GM23338 (cell line): Measurements from ENCODE around the gene CDH4. TPM values are rescaled to one million over a fixed set of nuclear protein-coding genes. Genes with fewer than 3 reads are reported as not detected.

Source experiments
- ATAC-seq: fragments of 200-7000 bp; cut with Tn5 transposase; 3 replicates; pipeline ENCODE4 v1.9.1; 2020
- DNase-seq: peaks from one replicate; pipeline ENCODE4 v3.0.0-alpha.2; 2015; ENCODE audit warnings: low spot score
- H2AFZ ChIP-seq: fragments of 200-600 bp; sonication (generic); 2 replicates; pipeline ENCODE4 v1.8.0; 2016; ENCODE audit warnings: antibody characterized with exemption, mild to moderate bottlenecking, moderate library complexity
- H3F3A ChIP-seq: fragments of 200-600 bp; sonication (generic); replicated peaks from 2 replicates; pipeline ENCODE4 v1.8.0; 2017; ENCODE audit warnings: antibody characterized with exemption, mixed run types, low read depth
- H3K27ac ChIP-seq: fragments of 200-600 bp; sonication (generic); 2 replicates; pipeline ENCODE4 v1.6.1; 2016; ENCODE audit warnings: low read depth
- H3K27me3 ChIP-seq: fragments of 200-600 bp; sonication (generic); 2 replicates; pipeline ENCODE4 v1.8.0; 2016; ENCODE audit warnings: mild to moderate bottlenecking, mixed run types, moderate library complexity; ENCODE audit not compliant: insufficient read depth
- H3K36me3 ChIP-seq: fragments of 200-600 bp; sonication (generic); 2 replicates; pipeline ENCODE4 v1.8.0; 2016; ENCODE audit warnings: mild to moderate bottlenecking; ENCODE audit not compliant: insufficient read depth
- H3K4me1 ChIP-seq: fragments of 200-600 bp; sonication (generic); 2 replicates; pipeline ENCODE4 v1.8.0; 2016; ENCODE audit warnings: mild to moderate bottlenecking, moderate library complexity; ENCODE audit not compliant: insufficient read depth
- H3K4me2 ChIP-seq: fragments of 200-600 bp; sonication (generic); 2 replicates; pipeline ENCODE4 v1.7.1; 2017; ENCODE audit warnings: mixed run types
- H3K4me3 ChIP-seq: fragments of 200-600 bp; sonication (generic); 2 replicates; pipeline ENCODE4 v1.6.1; 2016; ENCODE audit warnings: mixed run types
- H3K79me2 ChIP-seq: fragments of 200-600 bp; sonication (generic); replicated peaks from 2 replicates; pipeline ENCODE4 v1.8.0; 2017; ENCODE audit warnings: mild to moderate bottlenecking; ENCODE audit not compliant: insufficient read depth
- H3K9me2 ChIP-seq: fragments of 200-600 bp; sonication (generic); 2 replicates; pipeline ENCODE4 v1.8.0; 2017; ENCODE audit not compliant: insufficient read depth
- H4K20me1 ChIP-seq: fragments of 200-600 bp; sonication (generic); replicated peaks from 2 replicates; pipeline ENCODE4 v1.8.0; 2017; ENCODE audit warnings: mild to moderate bottlenecking; ENCODE audit not compliant: insufficient read depth
- H3K27ac Mint-ChIP-seq: 2 replicates; pipeline ENCODE4 v1.8.0; 2020; ENCODE audit warnings: inconsistent platforms, mild to moderate bottlenecking, moderate library complexity, mixed read lengths
- H3K27me3 Mint-ChIP-seq: 3 replicates; pipeline ENCODE4 v1.8.0; 2022; ENCODE audit warnings: low read depth, mild to moderate bottlenecking, moderate library complexity, mixed read lengths, inconsistent platforms; ENCODE audit not compliant: insufficient read depth, poor library complexity
- H3K36me3 Mint-ChIP-seq: 3 replicates; pipeline ENCODE4 v1.8.0; 2021; ENCODE audit warnings: low read depth, mild to moderate bottlenecking, inconsistent platforms, moderate library complexity, mixed read lengths
- H3K4me1 Mint-ChIP-seq: 3 replicates; pipeline ENCODE4 v1.8.0; 2020; ENCODE audit warnings: mild to moderate bottlenecking, inconsistent platforms, mixed read lengths
- H3K4me3 Mint-ChIP-seq: 3 replicates; pipeline ENCODE4 v1.8.0; 2021; ENCODE audit warnings: moderate library complexity, mild to moderate bottlenecking, inconsistent platforms, mixed read lengths
- H3K9me3 Mint-ChIP-seq: 3 replicates; pipeline ENCODE4 v1.8.0; 2020; ENCODE audit warnings: moderate library complexity, mild to moderate bottlenecking, inconsistent platforms, mixed read lengths
- CTCF ChIP-seq, 2 experiments: fragments of 200-600 bp in 1 of 2; sonication (generic) in 1 of 2; conservative IDR thresholded peaks; 2 replicates each; pipeline versions ENCODE4 v1.5.1 to v1.6.1; 2016 to 2017; ENCODE audit warnings: antibody characterized with exemption in 2 of 2, low read depth in 2 of 2, mild to moderate bottlenecking in 2 of 2, moderate library complexity in 1 of 2
- EZH2 ChIP-seq: fragments of 200-600 bp; sonication (generic); IDR thresholded peaks from one replicate; pipeline ENCODE4 v1.8.0; 2017; ENCODE audit warnings: antibody characterized with exemption, mild to moderate bottlenecking, low read depth; ENCODE audit not compliant: unreplicated experiment
- EZH2phosphoT487 ChIP-seq: fragments of 200-600 bp; sonication (generic); IDR thresholded peaks from one replicate; pipeline ENCODE4 v1.8.1; 2018; ENCODE audit warnings: antibody characterized with exemption; ENCODE audit not compliant: unreplicated experiment
- NANOG ChIP-seq: IDR thresholded peaks from 2 replicates; pipeline ENCODE4 v1.6.1; 2016; ENCODE audit warnings: antibody characterized with exemption, borderline replicate concordance
- POLR2AphosphoS5 ChIP-seq: IDR thresholded peaks from 2 replicates; pipeline ENCODE4 v1.6.1; 2016; ENCODE audit warnings: antibody characterized with exemption, low read depth
- REST ChIP-seq: IDR thresholded peaks from one replicate; pipeline ENCODE4 v1.6.1; 2018; ENCODE audit warnings: antibody characterized with exemption; ENCODE audit not compliant: unreplicated experiment
- STAT1 ChIP-seq: IDR thresholded peaks from one replicate; pipeline ENCODE4 v1.6.1; 2016; ENCODE audit warnings: antibody characterized with exemption; ENCODE audit not compliant: unreplicated experiment
- ZNF331 ChIP-seq: fragments of 250-450 bp; sonication (Bioruptor Pico); IDR thresholded peaks from 2 replicates; pipeline ENCODE4 v1.5.0; 2020; ENCODE audit warnings: low read depth, mild to moderate bottlenecking, moderate library complexity
- ZNF462 ChIP-seq: fragments of 250-450 bp; sonication (Bioruptor Pico); IDR thresholded peaks from 2 replicates; pipeline ENCODE4 v1.5.0; 2020; ENCODE audit warnings: mild to moderate bottlenecking, moderate library complexity
- polyA plus RNA-seq: library from polyadenylated mRNA; unstranded; fragments of >200 nt; fragmentation: Nextera tagmentation; extraction: Ambion mirVana; gene quantifications from 2 replicates; pipeline ENCODE4 v1.2.1, GENCODE V29; 2016
- total RNA-seq: library from RNA; depleted of rRNA; stranded (reverse); fragments of >200 nt; shearing (Covaris generic); gene quantifications from 2 replicates; pipeline ENCODE4 v1.2.3, GENCODE V29; 2014

The CDH4 gene
- total and polyA plus RNA-seq, 2 experiments from 2014 or later: 1.2 to 4.2 TPM

- TF ChIP-seq ZNF462 (CRISPR knock-in tag) (no peak), EZH2 (no peak), NANOG (no peak), EZH2phosphoT487 (no peak), CTCF (conservative IDR thresholded peaks at IDR 0.05; ENCODE audit: low read depth in 2 of 2) (no peak), ZNF331 (CRISPR knock-in tag) (no peak), POLR2AphosphoS5 (no peak), REST (no peak), STAT1 (no peak)
- peaks cover 5% of the 10 kb centered on the region; the same call in 1 of the 2 replicates for H3K9me2 ChIP-seq
- no peak for DNase-seq
- H3K27ac ChIP-seq: peak overlapping the region; percentile 99
- peak overlapping the region; percentile 99 for H3K27ac Mint-ChIP-seq
- peaks cover 22% of the 10 kb centered on the region for H3K27me3 Mint-ChIP-seq
- peaks cover 18% of the 10 kb centered on the region; the same call in 2 of the 3 replicates for H3K36me3 Mint-ChIP-seq
- no peaks in the 10 kb centered on the region for H3K36me3 ChIP-seq
- peaks cover 16% of the 10 kb centered on the region; the same call in 1 of the 2 replicates for H3F3A ChIP-seq
- ATAC-seq: no peak
- peak overlapping the region; percentile 45 for H3K4me3 Mint-ChIP-seq
- peaks cover 47% of the 10 kb centered on the region for H3K4me1 ChIP-seq
- no peaks in the 10 kb centered on the region for H3K27me3 ChIP-seq
- H3K9me3 Mint-ChIP-seq: peaks cover 18% of the 10 kb centered on the region; the same call in 2 of the 3 replicates
- H4K20me1 ChIP-seq: no peaks in the 10 kb centered on the region
- H2AFZ ChIP-seq: no peak overlapping the region
- peaks cover 66% of the 10 kb centered on the region for H3K4me1 Mint-ChIP-seq
- H3K4me3 ChIP-seq: peak overlapping the region; percentile 25; the same call in 1 of the 2 replicates
- H3K79me2 ChIP-seq: no peaks in the 10 kb centered on the region
- H3K4me2 ChIP-seq: peak overlapping the region; percentile 56
These were observed 183.8 kb downstream of the CDH4 start for GRCh38 chr20:61435823-61436220.
